ENCODE data around the gene QARS1. TPM values are rescaled to one million over a fixed set of nuclear protein-coding genes. Genes with fewer than 3 reads are reported as not detected.

Gene QARS1
- total RNA-seq, 1 experiment from 2014 or later: 346 TPM

DNA sequence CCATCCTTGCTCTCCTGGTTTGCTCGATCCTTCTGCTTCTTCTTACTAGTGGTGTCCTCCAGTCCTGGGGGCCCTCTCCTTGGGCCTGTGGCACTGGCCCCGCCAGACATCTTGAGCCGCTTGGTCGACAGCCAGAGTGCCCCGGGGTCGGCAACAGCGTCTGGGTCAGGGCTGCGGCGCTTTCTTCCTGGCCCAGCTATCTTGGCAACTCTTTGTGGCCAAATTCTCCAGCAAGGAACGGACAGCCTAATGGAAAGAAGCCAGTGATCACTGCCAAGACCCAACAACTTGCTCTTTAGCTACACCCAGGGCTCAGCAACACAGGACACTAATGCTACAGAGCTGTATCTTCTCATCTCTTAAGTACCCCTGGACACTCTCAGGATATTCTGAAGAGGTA lies 14.5 kb upstream of the QARS1 start:
- CTCF ChIA-PET: no interaction called here
- Histone ChIP-seq H3K9me3 (ENCODE audit: control insufficient read depth in 1 of 2, insufficient read depth in 1 of 2, low read depth in 1 of 2, low read length in 2 of 2) (no peaks in the 10 kb centered on the region), H4K20me1 (ENCODE audit: insufficient read depth) (no peaks in the 10 kb centered on the region), H3K4me1 (ENCODE audit: control insufficient read depth in 1 of 2, insufficient read depth in 2 of 2, low read length in 2 of 2) (peaks cover 7 to 14% of the 10 kb centered on the region in 2 experiments), H3K27ac (ENCODE audit: low read depth, low read length) (peak overlapping the region; percentile 100), H3K4me3 (replicated peaks in 1 of 2; ENCODE audit: low read depth in 1 of 2, low read length in 2 of 2) (peak overlapping the region in 1 of 2 experiments; percentile 77; a peak in 3 of 4 replicates), H3K9ac (ENCODE audit: low read length) (peak overlapping the region; percentile 96; the same call in 1 of the 2 replicates), H3K9me2 (ENCODE audit: insufficient read depth) (no peaks in the 10 kb centered on the region), H3K36me3 (ENCODE audit: control insufficient read depth in 1 of 2, insufficient read depth in 2 of 2, low read length in 2 of 2) (peaks cover 38 to 43% of the 10 kb centered on the region in 2 experiments), H3K4me2 (ENCODE audit: low read length) (peak overlapping the region; percentile 99), H3K27me3 (ENCODE audit: insufficient read depth, low read length) (no peaks in the 10 kb centered on the region), H2AFZ (ENCODE audit: low read depth, low read length, poor library complexity, severe bottlenecking) (no peak overlapping the region), H3K79me2 (ENCODE audit: insufficient read depth, low read length) (peaks cover 21% of the 10 kb centered on the region)
- POLR2A ChIA-PET: interaction anchor here (0.6 kb wide), 1 partner anchor 9 kb away, joined by 4 read pairs; no protein-coding TSS in a partner anchor
- TF ChIP-seq ZFX (IDR thresholded peaks at IDR 0.05): no peak
- TF ChIP-seq, protein P1, sequence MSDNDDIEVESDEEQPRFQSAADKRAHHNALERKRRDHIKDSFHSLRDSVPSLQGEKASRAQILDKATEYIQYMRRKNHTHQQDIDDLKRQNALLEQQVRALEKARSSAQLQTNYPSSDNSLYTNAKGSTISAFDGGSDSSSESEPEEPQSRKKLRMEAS (IDR thresholded peaks at IDR 0.05): no peak
- no peak for TF ChIP-seq SP1 (IDR thresholded peaks at IDR 0.05; ENCODE audit: low read depth)
- TF ChIP-seq SIN3A (IDR thresholded peaks at IDR 0.05; ENCODE audit: low read depth): no peak
- no peak for TF ChIP-seq ZNF274 (IDR thresholded peaks at IDR 0.05; ENCODE audit: low read depth, low read length)
- no peak for TF ChIP-seq EGR1 (IDR thresholded peaks at IDR 0.05; ENCODE audit: low read depth)
- TF ChIP-seq, protein P2, sequence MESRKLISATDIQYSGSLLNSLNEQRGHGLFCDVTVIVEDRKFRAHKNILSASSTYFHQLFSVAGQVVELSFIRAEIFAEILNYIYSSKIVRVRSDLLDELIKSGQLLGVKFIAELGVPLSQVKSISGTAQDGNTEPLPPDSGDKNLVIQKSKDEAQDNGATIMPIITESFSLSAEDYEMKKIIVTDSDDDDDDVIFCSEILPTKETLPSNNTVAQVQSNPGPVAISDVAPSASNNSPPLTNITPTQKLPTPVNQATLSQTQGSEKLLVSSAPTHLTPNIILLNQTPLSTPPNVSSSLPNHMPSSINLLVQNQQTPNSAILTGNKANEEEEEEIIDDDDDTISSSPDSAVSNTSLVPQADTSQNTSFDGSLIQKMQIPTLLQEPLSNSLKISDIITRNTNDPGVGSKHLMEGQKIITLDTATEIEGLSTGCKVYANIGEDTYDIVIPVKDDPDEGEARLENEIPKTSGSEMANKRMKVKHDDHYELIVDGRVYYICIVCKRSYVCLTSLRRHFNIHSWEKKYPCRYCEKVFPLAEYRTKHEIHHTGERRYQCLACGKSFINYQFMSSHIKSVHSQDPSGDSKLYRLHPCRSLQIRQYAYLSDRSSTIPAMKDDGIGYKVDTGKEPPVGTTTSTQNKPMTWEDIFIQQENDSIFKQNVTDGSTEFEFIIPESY (IDR thresholded peaks at IDR 0.05; ENCODE audit: extremely low read depth, insufficient replicate concordance, low read length): no peak
- TF ChIP-seq, protein P3, sequence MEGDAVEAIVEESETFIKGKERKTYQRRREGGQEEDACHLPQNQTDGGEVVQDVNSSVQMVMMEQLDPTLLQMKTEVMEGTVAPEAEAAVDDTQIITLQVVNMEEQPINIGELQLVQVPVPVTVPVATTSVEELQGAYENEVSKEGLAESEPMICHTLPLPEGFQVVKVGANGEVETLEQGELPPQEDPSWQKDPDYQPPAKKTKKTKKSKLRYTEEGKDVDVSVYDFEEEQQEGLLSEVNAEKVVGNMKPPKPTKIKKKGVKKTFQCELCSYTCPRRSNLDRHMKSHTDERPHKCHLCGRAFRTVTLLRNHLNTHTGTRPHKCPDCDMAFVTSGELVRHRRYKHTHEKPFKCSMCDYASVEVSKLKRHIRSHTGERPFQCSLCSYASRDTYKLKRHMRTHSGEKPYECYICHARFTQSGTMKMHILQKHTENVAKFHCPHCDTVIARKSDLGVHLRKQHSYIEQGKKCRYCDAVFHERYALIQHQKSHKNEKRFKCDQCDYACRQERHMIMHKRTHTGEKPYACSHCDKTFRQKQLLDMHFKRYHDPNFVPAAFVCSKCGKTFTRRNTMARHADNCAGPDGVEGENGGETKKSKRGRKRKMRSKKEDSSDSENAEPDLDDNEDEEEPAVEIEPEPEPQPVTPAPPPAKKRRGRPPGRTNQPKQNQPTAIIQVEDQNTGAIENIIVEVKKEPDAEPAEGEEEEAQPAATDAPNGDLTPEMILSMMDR (IDR thresholded peaks at IDR 0.05 in 2 of 3, conservative IDR thresholded peaks at IDR 0.05 in 1 of 3; ENCODE audit: borderline replicate concordance in 1 of 3, insufficient read depth in 1 of 3, low read depth in 2 of 3, low read length in 2 of 3): no peak
- TF ChIP-seq FOSL1 (IDR thresholded peaks at IDR 0.05; ENCODE audit: low read depth): no peak
- BruUV-seq (replicated peaks): no TSS peak
- ATAC-seq: no peak
- DNase-seq (ENCODE audit: low read depth, low spot score): no peak
- RAD21 ChIA-PET (ENCODE audit: low non-redundant PET in 1 of 2, low total read pairs in 2 of 2, uncharacterized antibody in 2 of 2, unreplicated experiment in 2 of 2): no interaction called here
- intact Hi-C loops (cut with micrococcal nuclease): no loop called here

All from HCT116 (cell line).